Caco-2 (cell line): Measurements from ENCODE around the gene GLI3. TPM values are rescaled to one million over a fixed set of nuclear protein-coding genes. Genes with fewer than 3 reads are reported as not detected.

Experiments used
- BruUV-seq: library from RNA; stranded (reverse); fragments of 400-500 nt; replicated peaks from 2 replicates; lab custom pipeline; 2021; lab: Mats Ljungman, UMichigan
- CTCF ChIA-PET: fragments of 300-600 bp; sonication (Branson Sonifier 250); formaldehyde crosslinking; loops from one replicate; lab custom pipeline; 2022; ENCODE audit warnings: antibody characterized with exemption; lab: Charles Lee
- POLR2A ChIA-PET: fragments of 300-600 bp; sonication (Branson Sonifier 250); formaldehyde crosslinking; loops from one replicate; lab custom pipeline; 2022; ENCODE audit warnings: antibody characterized with exemption; lab: Charles Lee
- DNase-seq, 2 experiments: peaks; one replicate each; pipeline versions ENCODE4 v3.0.0 to v3.0.0-alpha.2; 2020 to 2022
- H3K27me3 ChIP-seq: replicated peaks from 2 replicates; pipeline ENCODE4 v1.6.0; 2011; ENCODE audit warnings: low read length; ENCODE audit not compliant: control insufficient read depth, insufficient read depth
- H3K36me3 ChIP-seq: 2 replicates; pipeline ENCODE4 v1.5.1; 2011; ENCODE audit warnings: low read length; ENCODE audit not compliant: control insufficient read depth, insufficient read depth
- H3K4me1 ChIP-seq: fragments of 250-450 bp; sonication (Bioruptor Pico); 2 replicates; pipeline ENCODE4 v1.5.1; 2020; ENCODE audit warnings: mild to moderate bottlenecking
- H3K4me3 ChIP-seq: 2 replicates; pipeline ENCODE4 v1.5.1; 2011; ENCODE audit warnings: low read depth, mild to moderate bottlenecking, control low read depth, low read length
- H3K9me3 ChIP-seq: fragments of 250-450 bp; sonication (Bioruptor Pico); 2 replicates; pipeline ENCODE4 v1.5.1; 2020; ENCODE audit warnings: mild to moderate bottlenecking, moderate library complexity
- H3K27ac Mint-ChIP-seq: one replicate; pipeline ENCODE4 v1.8.0; 2022; ENCODE audit warnings: mixed read lengths; ENCODE audit not compliant: unreplicated experiment
- H3K27me3 Mint-ChIP-seq: one replicate; pipeline ENCODE4 v1.8.0; 2022; ENCODE audit warnings: mixed read lengths; ENCODE audit not compliant: insufficient read depth, unreplicated experiment
- H3K36me3 Mint-ChIP-seq: one replicate; pipeline ENCODE4 v1.8.0; 2022; ENCODE audit warnings: mild to moderate bottlenecking, mixed read lengths; ENCODE audit not compliant: insufficient read depth, unreplicated experiment
- H3K4me1 Mint-ChIP-seq: one replicate; pipeline ENCODE4 v1.8.0; 2022; ENCODE audit warnings: low read depth, mixed read lengths; ENCODE audit not compliant: unreplicated experiment
- H3K4me3 Mint-ChIP-seq: one replicate; pipeline ENCODE4 v1.8.0; 2022; ENCODE audit warnings: mild to moderate bottlenecking, moderate library complexity, mixed read lengths; ENCODE audit not compliant: unreplicated experiment
- H3K9me3 Mint-ChIP-seq: one replicate; pipeline ENCODE4 v1.8.0; 2022; ENCODE audit warnings: mixed read lengths; ENCODE audit not compliant: unreplicated experiment
- intact Hi-C: fragments of 100-400 bp; cut with micrococcal nuclease; formaldehyde crosslinking; loops from one replicate; pipeline ENCODE4 v1.10.0; 2022; ENCODE audit not compliant: unreplicated experiment
- total RNA-seq: library from RNA; stranded (reverse); gene quantifications from 2 replicates; pipeline ENCODE4 v1.2.3, GENCODE V29; 2022
- TF ChIP-seq, protein P1 (sequence below), 2 experiments: fragments of 200-600 bp in 1 of 2; IDR thresholded peaks; 1 replicate in 1 of 2; 2 replicates in 1 of 2; pipeline versions ENCODE4 v1.5.1 to v1.8.0; 2011 to 2022; ENCODE audit warnings: antibody characterized with exemption in 1 of 2, control low read depth in 1 of 2, inconsistent platforms in 1 of 2, low read depth in 1 of 2, low read length in 1 of 2, mild to moderate bottlenecking in 1 of 2, moderate library complexity in 1 of 2; ENCODE audit not compliant: insufficient read depth in 1 of 2, severe bottlenecking in 1 of 2, unreplicated experiment in 1 of 2

GLI3 gene
- total RNA-seq, 1 experiment from 2014 or later: 1.00 TPM

DNA sequence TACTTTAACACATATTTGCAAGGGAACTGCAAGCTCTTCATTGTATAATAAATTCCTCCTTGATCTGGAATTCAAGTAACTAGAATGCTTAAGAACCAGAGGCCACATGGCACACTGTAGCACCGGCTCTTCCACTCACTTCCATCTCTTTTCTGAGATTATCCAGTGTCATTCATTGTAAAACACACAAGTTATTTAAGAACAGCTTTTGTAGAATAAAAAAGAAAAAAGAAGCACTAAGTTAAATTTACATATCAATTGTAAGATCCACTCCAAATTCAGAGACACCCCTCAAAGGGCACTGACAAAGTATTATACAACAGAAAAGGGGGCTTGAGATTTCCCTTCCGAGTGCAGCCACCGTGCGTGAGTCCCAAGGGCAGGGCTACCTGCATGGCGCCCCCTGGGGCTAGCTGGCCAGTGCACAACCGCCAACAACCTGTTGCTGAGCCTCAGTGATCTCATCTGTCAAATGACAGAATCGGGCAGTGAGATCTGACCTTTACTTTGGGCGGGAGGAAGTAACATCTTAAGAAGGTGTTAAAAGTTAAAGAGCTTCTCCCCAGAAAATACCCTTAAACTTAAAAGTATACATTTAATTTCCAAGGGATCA lies 12.5 kb downstream of the GLI3 start:
- Mint-ChIP-seq H3K9me3 (no peaks in the 10 kb centered on the region), H3K27me3 (peaks cover 24% of the 10 kb centered on the region), H3K27ac (no peak overlapping the region), H3K4me1 (no peaks in the 10 kb centered on the region), H3K4me3 (no peak overlapping the region), H3K36me3 (no peaks in the 10 kb centered on the region)
- Histone ChIP-seq H3K36me3 (no peaks in the 10 kb centered on the region), H3K4me1 (no peaks in the 10 kb centered on the region), H3K27me3 (no peaks in the 10 kb centered on the region), H3K9me3 (no peaks in the 10 kb centered on the region), H3K4me3 (no peak overlapping the region)
- CTCF ChIA-PET: no interaction called here
- no TSS peak for BruUV-seq
- TF ChIP-seq, protein P1, sequence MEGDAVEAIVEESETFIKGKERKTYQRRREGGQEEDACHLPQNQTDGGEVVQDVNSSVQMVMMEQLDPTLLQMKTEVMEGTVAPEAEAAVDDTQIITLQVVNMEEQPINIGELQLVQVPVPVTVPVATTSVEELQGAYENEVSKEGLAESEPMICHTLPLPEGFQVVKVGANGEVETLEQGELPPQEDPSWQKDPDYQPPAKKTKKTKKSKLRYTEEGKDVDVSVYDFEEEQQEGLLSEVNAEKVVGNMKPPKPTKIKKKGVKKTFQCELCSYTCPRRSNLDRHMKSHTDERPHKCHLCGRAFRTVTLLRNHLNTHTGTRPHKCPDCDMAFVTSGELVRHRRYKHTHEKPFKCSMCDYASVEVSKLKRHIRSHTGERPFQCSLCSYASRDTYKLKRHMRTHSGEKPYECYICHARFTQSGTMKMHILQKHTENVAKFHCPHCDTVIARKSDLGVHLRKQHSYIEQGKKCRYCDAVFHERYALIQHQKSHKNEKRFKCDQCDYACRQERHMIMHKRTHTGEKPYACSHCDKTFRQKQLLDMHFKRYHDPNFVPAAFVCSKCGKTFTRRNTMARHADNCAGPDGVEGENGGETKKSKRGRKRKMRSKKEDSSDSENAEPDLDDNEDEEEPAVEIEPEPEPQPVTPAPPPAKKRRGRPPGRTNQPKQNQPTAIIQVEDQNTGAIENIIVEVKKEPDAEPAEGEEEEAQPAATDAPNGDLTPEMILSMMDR (IDR thresholded peaks at IDR 0.05; ENCODE audit: insufficient read depth in 1 of 2, low read depth in 1 of 2, low read length in 1 of 2, severe bottlenecking in 1 of 2, unreplicated experiment in 1 of 2): no peak
- no peak for DNase-seq
- intact Hi-C loops: no loop called here
- POLR2A ChIA-PET: no interaction called here

DNA sequence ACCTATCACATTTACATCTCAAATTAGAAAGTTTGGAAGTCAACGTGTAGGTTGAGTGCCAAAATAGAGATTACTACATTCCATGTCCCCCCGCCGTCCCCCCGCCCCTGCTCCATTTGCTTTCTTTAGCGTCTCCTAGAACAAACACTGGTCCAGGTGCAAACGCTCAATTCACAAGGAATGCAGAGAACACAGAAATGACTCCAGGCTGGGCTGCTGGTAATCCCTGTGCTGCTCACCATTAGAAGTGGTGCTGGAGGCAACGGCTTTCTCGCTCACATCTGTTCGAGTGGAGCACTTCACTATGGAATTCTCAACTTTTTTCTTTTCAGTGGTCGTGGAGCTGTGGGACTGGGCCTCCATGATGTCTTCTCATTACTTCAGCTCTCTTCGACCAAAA lies 14.1 kb downstream of the GLI3 start:
- intact Hi-C loops: no loop called here
- no peaks in the 10 kb centered on the region for H3K9me3 ChIP-seq
- ChIA-PET POLR2A (no interaction called here), CTCF (no interaction called here)
- Mint-ChIP-seq H3K9me3 (no peaks in the 10 kb centered on the region), H3K27ac (no peak overlapping the region), H3K4me3 (no peak overlapping the region), H3K27me3 (peaks cover 24% of the 10 kb centered on the region), H3K36me3 (no peaks in the 10 kb centered on the region), H3K4me1 (no peaks in the 10 kb centered on the region)
- no peak for DNase-seq
- no TSS peak for BruUV-seq
- H3K27me3 ChIP-seq: no peaks in the 10 kb centered on the region
- TF ChIP-seq, protein P1 (IDR thresholded peaks at IDR 0.05; ENCODE audit: insufficient read depth in 1 of 2, low read depth in 1 of 2, low read length in 1 of 2, severe bottlenecking in 1 of 2, unreplicated experiment in 1 of 2): no peak
- H3K36me3 ChIP-seq: no peaks in the 10 kb centered on the region
- no peak overlapping the region for H3K4me3 ChIP-seq
- H3K4me1 ChIP-seq: no peaks in the 10 kb centered on the region

DNA sequence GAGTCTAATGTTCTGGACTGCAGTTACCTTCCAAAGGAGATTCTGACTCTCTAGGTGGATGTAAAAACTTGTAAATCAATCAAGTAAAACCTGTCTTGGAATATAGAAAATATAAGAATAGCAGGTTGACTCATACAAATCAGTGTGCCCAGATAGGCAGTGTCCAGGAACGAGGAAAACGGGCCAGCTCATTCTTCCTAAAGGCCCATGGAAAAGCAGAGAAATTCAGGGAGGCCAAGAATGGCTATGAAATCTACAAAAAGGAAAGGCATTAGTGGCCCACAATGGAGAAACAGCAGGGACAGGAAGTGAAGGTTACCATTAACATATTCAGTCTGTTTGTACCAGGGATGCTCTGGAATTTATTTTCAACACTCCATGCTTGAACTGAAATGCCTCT lies 14.9 kb downstream of the GLI3 start:
- DNase-seq: no peak
- BruUV-seq: no TSS peak
- Histone ChIP-seq H3K9me3 (no peaks in the 10 kb centered on the region), H3K27me3 (no peaks in the 10 kb centered on the region), H3K4me1 (no peaks in the 10 kb centered on the region), H3K36me3 (no peaks in the 10 kb centered on the region), H3K4me3 (no peak overlapping the region)
- H3K27me3 Mint-ChIP-seq: peaks cover 20% of the 10 kb centered on the region
- H3K4me3 Mint-ChIP-seq: no peak overlapping the region
- intact Hi-C loops: no loop called here
- no peaks in the 10 kb centered on the region for H3K4me1 Mint-ChIP-seq
- no peaks in the 10 kb centered on the region for H3K9me3 Mint-ChIP-seq
- POLR2A ChIA-PET: no interaction called here
- TF ChIP-seq, protein P1 (IDR thresholded peaks at IDR 0.05; ENCODE audit: insufficient read depth in 1 of 2, low read depth in 1 of 2, low read length in 1 of 2, severe bottlenecking in 1 of 2, unreplicated experiment in 1 of 2): no peak
- H3K36me3 Mint-ChIP-seq: no peaks in the 10 kb centered on the region
- no peak overlapping the region for H3K27ac Mint-ChIP-seq
- CTCF ChIA-PET: no interaction called here
